ENCODE results near the gene MAPK12. TPM values are rescaled to one million over a fixed set of nuclear protein-coding genes. Genes with fewer than 3 reads are reported as not detected.
A peak's percentile ranks its signal among the peaks of the same experiment; 100 is the strongest.

MAPK12 gene
- total and polyA plus RNA-seq, 2 of the 4 experiments (the other 2 are of a cell fraction): 41.0 to 56.3 TPM

DNA sequence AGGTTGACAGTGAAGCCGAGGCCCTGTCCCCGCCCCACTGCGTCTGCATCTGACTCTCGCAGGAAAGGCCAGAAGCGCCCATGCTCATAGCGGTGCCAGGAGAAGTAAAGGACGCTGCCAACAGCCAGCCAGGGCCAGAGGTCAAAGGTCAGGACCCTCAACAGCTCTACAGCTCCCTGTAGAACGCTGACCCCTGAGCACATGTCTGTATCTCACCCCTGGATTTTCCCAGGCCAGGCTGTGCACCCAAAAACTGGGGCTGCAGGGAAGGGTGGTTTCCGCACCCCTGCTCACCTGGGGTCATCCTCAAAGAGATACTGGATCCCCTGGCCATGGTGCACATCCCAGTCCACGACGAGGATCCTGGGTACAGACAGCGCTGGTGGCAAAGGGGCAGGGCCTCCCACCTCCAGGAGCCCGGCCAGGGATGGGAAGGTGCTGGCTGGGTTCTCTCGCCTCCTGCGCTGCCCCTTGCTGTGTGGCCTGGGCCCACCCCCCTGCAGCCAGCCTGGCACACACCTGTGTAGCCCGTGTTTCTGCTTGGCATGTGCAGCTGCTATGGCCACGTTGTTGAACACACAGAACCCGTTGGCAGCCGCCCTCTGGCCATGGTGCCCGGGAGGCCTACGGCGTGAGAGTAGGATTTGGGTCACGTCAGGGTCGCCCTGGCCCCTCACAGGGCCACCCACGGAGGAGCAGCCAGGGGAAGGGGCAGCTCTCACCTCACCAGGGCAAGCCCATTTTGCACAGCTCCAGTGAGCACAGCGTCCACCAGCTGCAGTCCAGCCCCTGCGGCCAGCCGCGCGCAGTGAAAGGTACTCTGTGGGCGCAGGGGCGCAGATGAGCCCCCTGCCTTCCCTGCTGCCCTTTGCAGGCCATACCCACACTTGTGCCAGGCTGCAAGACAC lies 11.9 kb downstream of the MAPK12 start (continued):
- no peak for TF ChIP-seq RCOR1 (IDR thresholded peaks at IDR 0.05; ENCODE audit: insufficient replicate concordance, low read length)
- no peak for TF ChIP-seq RFX5 (IDR thresholded peaks at IDR 0.05; ENCODE audit: low read depth, low read length)

DNA sequence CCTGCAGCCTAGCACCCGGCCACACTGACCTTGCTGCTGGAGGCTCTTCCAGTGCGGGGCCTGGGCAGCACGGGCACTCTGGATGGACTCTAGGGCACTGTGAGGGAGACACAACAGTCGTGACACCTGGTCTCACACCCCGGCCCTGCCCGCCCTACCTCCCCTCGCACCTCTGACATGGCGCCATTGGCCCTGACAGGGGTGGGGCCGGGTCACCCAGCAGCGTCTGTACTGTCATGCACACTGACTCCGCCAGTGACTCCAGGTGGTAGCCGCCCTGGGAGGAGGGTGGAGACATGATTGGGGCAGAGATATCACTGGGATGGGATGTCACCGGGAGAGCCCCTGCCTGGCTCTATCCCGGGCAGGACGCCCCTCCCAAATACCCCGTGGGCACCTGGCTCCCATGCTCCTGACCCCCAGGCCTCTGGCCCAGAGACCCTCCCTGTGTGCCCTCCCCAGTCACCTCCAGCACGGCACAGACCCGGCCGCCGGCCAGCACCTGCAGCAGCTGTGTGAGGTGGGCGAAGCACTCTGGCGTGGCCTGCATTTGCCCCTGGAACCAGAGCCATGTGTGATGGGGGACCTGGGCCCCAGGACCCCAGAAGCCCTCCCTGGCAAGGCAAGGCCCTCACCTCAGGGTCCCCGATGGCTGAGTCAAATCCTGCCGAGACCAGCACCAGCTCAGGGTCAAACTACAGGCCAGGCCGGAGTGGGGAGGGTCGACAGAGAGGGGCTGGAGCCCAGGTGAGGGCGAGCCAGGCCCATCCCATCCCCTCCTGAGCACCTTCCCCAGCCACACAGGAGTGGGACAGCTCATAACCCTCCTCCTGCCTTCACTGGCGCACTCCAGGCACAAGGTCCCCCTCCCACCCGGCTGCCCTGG lies 13.0 kb downstream of the MAPK12 start:
- Histone ChIP-seq H4K8ac (ENCODE audit: low read depth in 2 of 2, low read length in 2 of 2) (no peak overlapping the region), H3K9me3 (ENCODE audit: control insufficient read depth, insufficient read depth, low read length) (no peaks in the 10 kb centered on the region), H4K20me1 (ENCODE audit: insufficient read depth, low read length) (peaks cover 29% of the 10 kb centered on the region), H3K4me2 (ENCODE audit: low read depth, low read length) (no peak overlapping the region), H3K9ac (ENCODE audit: low read depth, low read length) (no peak overlapping the region), H3K27me3 (ENCODE audit: control insufficient read depth, insufficient read depth, low read length) (no peaks in the 10 kb centered on the region), H4K91ac (ENCODE audit: insufficient read depth, low read depth, low read length) (no peak overlapping the region), H4K5ac (ENCODE audit: low read depth, low read length) (no peak overlapping the region), H3K36me3 (ENCODE audit: control insufficient read depth, insufficient read depth, low read length) (peaks cover 24% of the 10 kb centered on the region), H3K14ac (replicated peaks; ENCODE audit: low read depth, low read length) (no peak overlapping the region), H2BK15ac (ENCODE audit: low read depth, low read length) (no peak overlapping the region), H3K9me1 (ENCODE audit: insufficient read depth, low read length) (0 out of 2 replicates have a peak, but pooled peaks cover 3% of the 10 kb centered on the region), H2AK5ac (ENCODE audit: low read depth, low read length) (no peak overlapping the region), H3K4me3 (ENCODE audit: insufficient read depth, low read depth, low read length) (no peak overlapping the region), H3K56ac (ENCODE audit: extremely low read depth, insufficient read depth, low read length) (no peak overlapping the region), H3K18ac (ENCODE audit: low read depth, low read length) (no peak overlapping the region), H2BK5ac (ENCODE audit: low read depth, low read length, poor library complexity, severe bottlenecking) (no peak overlapping the region), H2AK9ac (replicated peaks; ENCODE audit: low read depth, low read length, poor library complexity) (no peak overlapping the region), H3K23ac (ENCODE audit: low read depth, low read length) (no peak overlapping the region), H2AFZ (replicated peaks; ENCODE audit: low read length, poor library complexity) (peak overlapping the region; percentile 34), H2BK20ac (ENCODE audit: low read depth, low read length) (no peak overlapping the region), H2BK120ac (ENCODE audit: low read depth, low read length) (no peak overlapping the region), H3K79me1 (ENCODE audit: low read depth in 1 of 2, low read length in 2 of 2) (peaks cover 9 to 53% of the 10 kb centered on the region in 2 experiments; a peak in 3 of 4 replicates), H3K4me1 (ENCODE audit: control insufficient read depth, insufficient read depth, low read length) (peaks cover 15% of the 10 kb centered on the region), H3K4ac (ENCODE audit: low read depth, low read length) (no peak overlapping the region), H3K27ac (ENCODE audit: insufficient read depth, low read length) (no peak overlapping the region)
- dilution Hi-C loops (cut with HindIII; ENCODE audit: low sequenced_read_pairs, unreplicated experiment): no loop called here
- in situ Hi-C loops (cut with MboI; ENCODE audit: low sequenced_read_pairs): no loop called here
- TF ChIP-seq MXI1 (IDR thresholded peaks at IDR 0.05; ENCODE audit: borderline replicate concordance, low read depth, low read length): no peak
- TF ChIP-seq, protein P1, sequence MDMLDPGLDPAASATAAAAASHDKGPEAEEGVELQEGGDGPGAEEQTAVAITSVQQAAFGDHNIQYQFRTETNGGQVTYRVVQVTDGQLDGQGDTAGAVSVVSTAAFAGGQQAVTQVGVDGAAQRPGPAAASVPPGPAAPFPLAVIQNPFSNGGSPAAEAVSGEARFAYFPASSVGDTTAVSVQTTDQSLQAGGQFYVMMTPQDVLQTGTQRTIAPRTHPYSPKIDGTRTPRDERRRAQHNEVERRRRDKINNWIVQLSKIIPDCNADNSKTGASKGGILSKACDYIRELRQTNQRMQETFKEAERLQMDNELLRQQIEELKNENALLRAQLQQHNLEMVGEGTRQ (IDR thresholded peaks at IDR 0.05; ENCODE audit: low read depth, low read length): no peak
- DNase-seq (no peak), ATAC-seq (ENCODE audit: low read depth) (no peak)
- BruUV-seq (replicated peaks): no TSS peak
- ChIA-PET POLR2A (ENCODE audit: unreplicated experiment) (no interaction called here), CTCF (interaction anchor here (0.5 kb wide), 1 partner anchor 10 kb away, joined by 4 read pairs; no protein-coding TSS in a partner anchor)
- WGBS, 2 experiments (ENCODE audit: extremely low coverage in 2 of 2, insufficient read length in 1 of 2): no CpG with 5 or more reads among the region's 29 CpGs
- intact Hi-C loops (cut with micrococcal nuclease): no loop called here
